BLaER1 treated with 17β-estradiol and CSF1 and Interleukin-3, amounts not matched to agents 10 nM and 100 nM (cell line): ENCODE results near the gene AGPAT1.
"Not testable (repeated sequence)": the region's sequence is repeated elsewhere in the genome, so short reads cannot be mapped to it uniquely, and the experiment has no call there.

ENCODE experiments used
- H3K27ac ChIP-seq, 11 experiments: shearing (Covaris generic); formaldehyde crosslinking; 2 replicates each; pipeline ENCODE4 v1.8.1; 2022
- H3K27me3 ChIP-seq, 11 experiments: shearing (Covaris generic); formaldehyde crosslinking; 2 replicates each; pipeline ENCODE4 v1.8.1; 2022
- H3K36me3 ChIP-seq, 11 experiments: shearing (Covaris generic); formaldehyde crosslinking; 2 replicates each; pipeline ENCODE4 v1.8.1; 2022
- H3K4me1 ChIP-seq, 10 experiments: shearing (Covaris generic); formaldehyde crosslinking; 2 replicates each; pipeline ENCODE4 v1.8.1; 2022
- H3K4me2 ChIP-seq, 11 experiments: shearing (Covaris generic); formaldehyde crosslinking; 2 replicates each; pipeline ENCODE4 v1.8.1; 2022
- H3K4me3 ChIP-seq, 10 experiments: shearing (Covaris generic); formaldehyde crosslinking; 2 replicates each; pipeline ENCODE4 v1.8.1; 2022
- H3K9ac ChIP-seq, 11 experiments: shearing (Covaris generic); formaldehyde crosslinking; 2 replicates each; pipeline ENCODE4 v1.8.1; 2022
- H3K9me3 ChIP-seq, 11 experiments: shearing (Covaris generic); formaldehyde crosslinking; replicated peaks in 1 of 11; 2 replicates each; pipeline ENCODE4 v1.8.1; 2022
- H4K20me1 ChIP-seq, 11 experiments: shearing (Covaris generic); formaldehyde crosslinking; 2 replicates each; pipeline ENCODE4 v1.8.1; 2022
- Cebpa-rat ChIP-seq, 11 experiments: shearing (Covaris generic); IDR thresholded peaks; 2 replicates each; pipeline ENCODE4 v1.8.1; 2022

The AGPAT1 gene

DNA sequence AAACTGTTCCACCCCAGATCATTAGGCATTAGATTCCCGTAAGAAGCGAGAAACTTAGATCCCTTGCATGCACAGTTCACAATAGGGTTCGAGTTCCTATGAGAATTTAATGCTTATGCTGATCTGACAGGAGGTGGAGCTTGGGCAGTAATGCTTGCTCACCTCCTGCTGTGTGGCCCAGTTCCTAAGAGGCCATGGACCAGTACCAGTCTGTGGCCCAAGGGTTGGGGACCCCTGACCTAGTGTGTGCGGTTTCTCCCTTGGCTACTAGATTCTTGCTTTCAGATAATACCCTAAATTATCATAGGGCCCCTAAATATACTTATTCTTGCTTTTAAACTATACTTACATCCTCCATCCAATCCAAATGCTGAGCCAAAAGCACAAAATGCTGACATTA lies 18.5 kb upstream of the AGPAT1 start:
- no peaks in the 10 kb centered on the region for H3K27me3 ChIP-seq
- H3K9ac ChIP-seq = peak overlapping the region in 9 of 11 experiments; percentile 2 to 97 (median 86); a peak in 12 of 22 replicates
- H3K4me2 ChIP-seq = peak overlapping the region; percentile 95 to 100 (median 100)
- 0 out of 22 replicates have a peak, but pooled peaks cover 0 to 3% (median 0%) of the 10 kb centered on the region in 11 experiments for H3K36me3 ChIP-seq
- H3K27ac ChIP-seq = peak overlapping the region in 10 of 11 experiments; percentile 2 to 99 (median 97); a peak in 19 of 22 replicates
- peaks cover 42 to 64% (median 55%) of the 10 kb centered on the region in 10 experiments for H3K4me1 ChIP-seq
- no peak for TF ChIP-seq Cebpa-rat (IDR thresholded peaks at IDR 0.05)
- peak overlapping the region in 4 of 10 experiments; percentile 56 to 87 (median 78); a peak in 5 of 20 replicates for H3K4me3 ChIP-seq
- H4K20me1 ChIP-seq = no peaks in the 10 kb centered on the region
- no peaks in the 10 kb centered on the region for H3K9me3 ChIP-seq

DNA sequence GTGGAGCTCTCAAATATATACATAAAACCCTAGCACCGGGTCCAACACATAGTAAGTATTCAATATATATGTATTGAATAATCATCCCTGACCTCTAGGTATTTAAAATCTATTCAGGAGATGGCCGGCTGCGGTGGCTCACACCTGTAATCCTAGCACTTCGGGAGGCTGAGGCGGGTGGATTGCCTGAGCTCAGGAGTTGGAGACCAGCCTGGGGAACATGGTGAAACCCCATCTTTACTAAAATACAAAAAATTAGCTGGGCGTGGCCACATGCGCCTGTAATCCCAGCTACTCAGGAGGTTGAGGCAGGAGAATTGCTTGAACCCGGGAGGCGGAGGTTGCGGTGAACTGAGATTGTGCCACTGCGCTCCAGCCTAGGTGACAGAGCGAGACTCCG lies 17.2 kb upstream of the AGPAT1 start:
- H3K4me1 ChIP-seq = peaks cover 51 to 76% (median 67%) of the 10 kb centered on the region in 10 experiments
- H3K4me3 ChIP-seq = peak overlapping the region; percentile 77 to 91 (median 82)
- H3K4me2 ChIP-seq = peak overlapping the region; percentile 95 to 100 (median 100)
- not testable (repeated sequence) for H3K27me3 ChIP-seq, H4K20me1 ChIP-seq, H3K36me3 ChIP-seq, H3K9me3 ChIP-seq
- peak overlapping the region; percentile 89 to 99 (median 97) for H3K27ac ChIP-seq
- H3K9ac ChIP-seq = peak overlapping the region; percentile 92 to 97 (median 94)

DNA sequence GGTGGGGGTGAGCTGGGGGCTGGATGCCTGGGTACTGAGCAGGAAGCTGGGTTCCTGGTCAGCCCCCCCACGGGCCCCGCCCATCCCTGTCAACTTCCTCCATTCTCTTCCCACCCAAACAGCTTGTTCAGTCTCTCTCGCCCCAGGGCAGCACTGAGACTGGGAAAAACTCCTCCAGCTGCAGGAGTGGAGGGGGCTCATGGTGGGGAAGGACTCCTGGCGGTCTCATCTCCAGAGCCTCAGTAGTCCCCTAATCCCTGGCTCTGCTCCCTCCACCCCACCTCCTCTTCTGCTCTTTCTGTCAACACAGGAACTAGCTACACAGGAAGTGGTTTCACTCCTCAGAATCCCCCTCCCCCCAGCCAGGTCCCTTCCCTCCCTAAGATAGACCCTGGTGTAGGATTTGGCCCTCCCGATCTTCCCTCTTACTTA lies 16.7 kb upstream of the AGPAT1 start, which contains the start of gene GPSM3:
Gene GPSM3 (minus strand): TSS at position 36 of the 432 bp plus-strand sequence. CDS start 130 bp downstream, outside the sequence.
- H3K4me1 ChIP-seq = peaks cover 51 to 80% (median 71%) of the 10 kb centered on the region in 10 experiments

DNA sequence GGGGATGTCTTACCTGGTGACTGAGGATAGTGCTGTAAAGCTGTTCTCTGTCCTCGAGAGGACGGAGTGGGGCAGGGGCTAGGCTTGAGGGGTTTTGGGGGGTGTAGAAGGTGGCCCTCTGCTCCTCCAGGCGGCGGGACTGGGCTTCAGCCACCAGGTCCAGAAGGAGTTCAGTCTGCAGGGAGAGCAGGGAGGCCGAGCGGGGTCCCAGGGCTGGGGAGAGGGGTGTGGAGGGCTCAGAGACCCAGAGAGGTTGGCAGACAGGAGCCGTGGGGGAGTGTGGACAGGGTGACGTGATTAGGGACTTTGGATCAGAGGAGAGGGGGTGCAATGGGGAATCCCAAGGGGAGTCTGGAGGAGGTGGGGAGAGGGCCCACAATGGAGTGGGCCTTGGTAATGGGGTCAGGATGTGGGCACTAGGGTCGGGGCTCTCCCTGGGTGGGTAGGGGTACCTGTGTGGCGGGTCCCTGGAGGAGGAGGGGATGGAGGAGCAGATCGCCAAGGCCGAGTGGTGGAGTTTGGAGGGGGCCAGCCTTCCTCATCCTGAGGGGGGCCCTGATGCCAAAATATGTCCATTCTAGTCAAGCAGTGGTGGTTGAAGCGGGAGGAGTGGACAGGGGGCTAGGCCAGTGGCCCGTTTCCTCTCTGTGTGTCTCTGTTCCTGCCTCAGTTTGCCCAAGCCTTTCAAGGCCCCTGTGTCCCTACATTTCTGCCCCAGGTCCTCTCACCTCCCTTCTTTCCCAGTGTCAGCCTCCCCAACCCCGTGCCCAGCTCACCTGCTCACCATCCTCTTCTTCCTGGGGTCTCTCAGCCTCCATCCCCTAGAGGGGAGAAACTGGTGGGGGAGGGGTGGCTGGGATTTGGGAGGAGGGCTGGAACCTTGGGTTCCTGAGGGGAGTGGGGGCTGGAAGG lies 16.1 kb upstream of the AGPAT1 start:
- Histone ChIP-seq H3K9ac (peak overlapping the region; percentile 92 to 97 (median 94)), H3K27ac (peak overlapping the region; percentile 89 to 99 (median 97)), H3K4me1 (peaks cover 51 to 80% (median 72%) of the 10 kb centered on the region in 10 experiments), H3K36me3 (peaks cover 11 to 21% (median 16%) of the 10 kb centered on the region in 11 experiments), H3K4me3 (peak overlapping the region; percentile 77 to 91 (median 82)), H3K9me3 (no peaks in the 10 kb centered on the region), H4K20me1 (peaks cover 0 to 14% (median 3%) of the 10 kb centered on the region in 11 experiments; a peak in 8 of 22 replicates), H3K27me3 (no peaks in the 10 kb centered on the region), H3K4me2 (peak overlapping the region; percentile 95 to 100 (median 100))
- TF ChIP-seq Cebpa-rat (IDR thresholded peaks at IDR 0.05) = no peak

More for the DNA sequence above, 16.7 kb upstream of the AGPAT1 start, which contains the start of gene GPSM3:
- no peak for TF ChIP-seq Cebpa-rat (IDR thresholded peaks at IDR 0.05)
- H3K27ac ChIP-seq = peak within 1 kb of the TSS; percentile 89 to 99 (median 97)
- peaks cover 0 to 8% (median 0%) of the 10 kb centered on the region in 11 experiments; a peak in 5 of 22 replicates for H4K20me1 ChIP-seq
- H3K36me3 ChIP-seq = peaks cover 4 to 14% (median 9%) of the 10 kb centered on the region in 11 experiments
- no peaks in the 10 kb centered on the region for H3K27me3 ChIP-seq
- peak within 1 kb of the TSS; percentile 77 to 91 (median 82) for H3K4me3 ChIP-seq
- peak within 1 kb of the TSS; percentile 92 to 97 (median 94) for H3K9ac ChIP-seq
- H3K4me2 ChIP-seq = peak within 1 kb of the TSS; percentile 95 to 100 (median 100)
- H3K9me3 ChIP-seq = no peaks in the 10 kb centered on the region

DNA sequence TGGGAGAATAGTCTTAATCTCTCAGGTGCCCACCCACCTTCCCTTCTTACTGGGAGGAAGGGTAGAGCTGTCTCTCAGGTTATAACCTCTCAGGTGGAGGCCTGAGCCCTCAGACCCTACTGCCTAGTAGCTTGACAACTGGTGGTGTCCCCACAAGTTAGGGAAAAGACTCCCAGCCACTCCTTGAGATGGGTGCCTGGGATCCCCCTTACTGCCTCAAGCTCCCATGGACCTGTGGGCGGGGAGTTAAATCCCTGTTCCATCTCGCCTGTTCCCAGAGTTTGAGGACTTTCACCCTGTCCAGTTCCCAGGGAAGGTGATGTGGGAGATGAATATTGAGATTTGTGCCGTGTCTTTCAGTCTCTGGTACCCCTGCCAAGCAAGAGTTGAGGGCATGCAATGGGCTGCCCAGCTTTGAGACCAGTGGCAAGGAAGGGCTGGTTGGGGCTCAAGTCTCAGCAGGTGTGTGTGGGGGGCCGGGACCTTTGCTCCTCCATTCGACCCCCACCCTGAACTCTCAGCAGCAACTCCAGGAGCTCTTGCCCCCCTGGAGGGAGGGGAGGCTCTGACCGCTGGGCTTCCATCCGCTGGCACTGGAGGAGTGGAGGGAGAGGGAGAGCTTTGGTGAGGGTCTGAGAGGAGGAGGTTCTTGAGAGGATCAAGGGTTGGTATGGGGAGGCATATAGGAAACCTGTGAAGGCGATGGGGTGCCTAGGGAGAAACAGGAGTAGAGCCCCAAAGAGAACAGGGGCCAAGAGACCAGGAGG lies 15.2 kb upstream of the AGPAT1 start:
- H3K27me3 ChIP-seq = no peaks in the 10 kb centered on the region
- no peak for TF ChIP-seq Cebpa-rat (IDR thresholded peaks at IDR 0.05)
- peaks cover 19 to 29% (median 24%) of the 10 kb centered on the region in 11 experiments for H3K36me3 ChIP-seq
- H3K4me3 ChIP-seq = peak overlapping the region; percentile 77 to 91 (median 82)
- H4K20me1 ChIP-seq = peaks cover 0 to 19% (median 7%) of the 10 kb centered on the region in 11 experiments; a peak in 8 of 22 replicates
- peaks cover 52 to 81% (median 73%) of the 10 kb centered on the region in 10 experiments for H3K4me1 ChIP-seq
- peak overlapping the region; percentile 95 to 100 (median 100) for H3K4me2 ChIP-seq
- H3K27ac ChIP-seq = peak overlapping the region; percentile 89 to 99 (median 97)
- peak overlapping the region; percentile 92 to 97 (median 94) for H3K9ac ChIP-seq
- H3K9me3 ChIP-seq = no peaks in the 10 kb centered on the region

DNA sequence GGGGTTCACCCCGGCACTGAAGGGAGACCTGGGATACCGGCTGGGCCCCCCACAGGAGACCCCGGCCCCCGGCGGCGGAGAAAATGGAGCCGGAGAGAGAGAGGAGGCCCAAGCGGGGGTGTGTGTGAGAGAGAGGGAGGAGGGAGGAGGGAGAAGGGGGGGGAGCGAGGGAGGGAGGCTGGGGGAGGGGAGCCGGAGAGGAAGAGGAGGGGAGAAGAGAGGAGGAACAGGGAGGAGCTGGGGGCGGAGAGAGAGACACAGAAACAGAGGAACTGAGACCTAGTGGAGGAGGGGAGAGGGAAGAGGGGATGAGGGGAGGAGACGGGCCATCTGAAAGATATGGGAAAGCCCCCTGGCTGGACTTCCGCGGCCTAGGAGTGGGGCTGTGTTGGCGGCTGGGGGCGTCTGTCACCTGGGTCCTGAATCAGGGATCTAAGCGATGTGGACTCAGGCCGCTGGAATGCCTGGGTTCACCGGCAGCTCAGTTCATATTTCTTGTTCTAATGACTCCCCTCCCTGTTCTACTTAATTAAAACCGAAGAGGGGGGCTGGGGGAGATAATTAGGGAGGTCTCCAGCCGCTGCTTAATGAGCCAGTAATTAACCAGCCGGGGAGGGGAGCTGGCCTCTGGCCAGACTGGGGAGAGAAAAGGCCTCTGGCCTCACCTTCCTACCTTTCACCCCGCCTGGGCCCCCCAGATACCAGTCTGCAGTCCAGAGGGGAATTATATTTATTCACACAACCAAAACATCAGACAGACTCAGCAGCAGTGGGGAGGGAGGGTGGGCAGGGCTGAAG lies 14.4 kb upstream of the AGPAT1 start, which contains the start of gene PBX2:
Gene PBX2 (minus strand): TSS at position 149 of the 798 bp plus-strand sequence. CDS start 287 bp downstream, outside the sequence.
- peaks cover 22 to 33% (median 28%) of the 10 kb centered on the region in 11 experiments for H3K36me3 ChIP-seq
- H3K4me3 ChIP-seq = peak within 1 kb of the TSS; percentile 77 to 91 (median 82)
- H3K4me1 ChIP-seq = peaks cover 56 to 83% (median 74%) of the 10 kb centered on the region in 10 experiments

DNA sequence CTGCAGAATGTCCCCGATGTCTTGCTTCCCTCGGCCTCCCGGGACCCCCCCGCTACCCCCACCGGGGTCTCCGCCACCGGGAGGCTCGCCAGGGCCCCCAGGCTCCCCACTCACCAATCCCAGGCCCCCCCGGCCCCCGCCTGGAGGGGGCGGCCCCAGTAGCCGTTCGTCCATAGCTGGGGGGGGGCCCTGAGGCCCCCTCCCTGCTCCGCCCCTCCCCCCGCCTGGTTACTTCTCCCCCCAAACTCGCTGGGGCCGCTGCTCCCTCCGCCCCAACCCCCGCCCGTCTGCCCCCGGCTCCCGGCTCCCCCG lies 13.8 kb upstream of the AGPAT1 start:
- H3K9ac ChIP-seq = peak overlapping the region; percentile 92 to 97 (median 94)
- peak overlapping the region; percentile 77 to 91 (median 82) for H3K4me3 ChIP-seq

More for the DNA sequence above, 14.4 kb upstream of the AGPAT1 start, which contains the start of gene PBX2:
- Histone ChIP-seq H3K9ac (peak within 1 kb of the TSS; percentile 92 to 97 (median 94)), H3K9me3 (no peaks in the 10 kb centered on the region), H3K27ac (peak within 1 kb of the TSS; percentile 89 to 99 (median 97)), H4K20me1 (peaks cover 0 to 22% (median 7%) of the 10 kb centered on the region in 11 experiments; a peak in 8 of 22 replicates), H3K27me3 (no peaks in the 10 kb centered on the region), H3K4me2 (peak within 1 kb of the TSS; percentile 96 to 100 (median 100))
- TF ChIP-seq Cebpa-rat (IDR thresholded peaks at IDR 0.05) = no peak

More for the DNA sequence above, 13.8 kb upstream of the AGPAT1 start:
- Histone ChIP-seq H3K9me3 (no peaks in the 10 kb centered on the region), H4K20me1 (peaks cover 0 to 22% (median 7%) of the 10 kb centered on the region in 11 experiments; a peak in 8 of 22 replicates), H3K27me3 (no peaks in the 10 kb centered on the region), H3K4me2 (peak overlapping the region; percentile 91 to 100 (median 98)), H3K36me3 (peaks cover 22 to 33% (median 28%) of the 10 kb centered on the region in 11 experiments), H3K27ac (peak overlapping the region; percentile 88 to 99 (median 97)), H3K4me1 (peaks cover 53 to 77% (median 68%) of the 10 kb centered on the region in 10 experiments)
- TF ChIP-seq Cebpa-rat (IDR thresholded peaks at IDR 0.05) = no peak
